ENCODE measurements around the gene ANKFN1.
A peak's percentile ranks its signal among the peaks of the same experiment; 100 is the strongest.

The ANKFN1 gene

GRCh38 chr17:56222255-56222654 is 69.0 kb downstream of the ANKFN1 start:
- no peak overlapping the region for H3K4me3 ChIP-seq (ENCODE audit: control insufficient read depth, low read depth, low read length)
- no peak for DNase-seq (ENCODE audit: low read depth)
- TF ChIP-seq CTCF (IDR thresholded peaks at IDR 0.05; ENCODE audit: control insufficient read depth, insufficient read depth, low read depth, low read length, missing control alignments) = no peak

- no peak for TF ChIP-seq CTCF (IDR thresholded peaks at IDR 0.05; ENCODE audit: control insufficient read depth, insufficient read depth, low read depth, low read length, missing control alignments)
- H3K4me3 ChIP-seq (ENCODE audit: control insufficient read depth, low read depth, low read length) = no peak overlapping the region
- peak; percentile 11 for DNase-seq (ENCODE audit: low read depth)
Measured at GRCh38 chr17:56230660-56231059, 77.4 kb downstream of the ANKFN1 start.

GRCh38 chr17:56231252-56231651 is 78.0 kb downstream of the ANKFN1 start:
- no peak overlapping the region for H3K4me3 ChIP-seq (ENCODE audit: control insufficient read depth, low read depth, low read length)
- no peak for DNase-seq (ENCODE audit: low read depth)
- TF ChIP-seq CTCF (IDR thresholded peaks at IDR 0.05; ENCODE audit: control insufficient read depth, insufficient read depth, low read depth, low read length, missing control alignments) = no peak

GRCh38 chr17:56231693-56232092 is 78.4 kb downstream of the ANKFN1 start:
- TF ChIP-seq CTCF (IDR thresholded peaks at IDR 0.05; ENCODE audit: control insufficient read depth, insufficient read depth, low read depth, low read length, missing control alignments) = no peak
- no peak overlapping the region for H3K4me3 ChIP-seq (ENCODE audit: control insufficient read depth, low read depth, low read length)
- DNase-seq (ENCODE audit: low read depth) = no peak

GRCh38 chr17:56244268-56244890 is 91.1 kb downstream of the ANKFN1 start:
- no peak for DNase-seq (ENCODE audit: low read depth)
- H3K4me3 ChIP-seq (ENCODE audit: control insufficient read depth, low read depth, low read length) = no peak overlapping the region
- TF ChIP-seq CTCF (IDR thresholded peaks at IDR 0.05; ENCODE audit: control insufficient read depth, insufficient read depth, low read depth, low read length, missing control alignments) = no peak

- H3K4me3 ChIP-seq (ENCODE audit: control insufficient read depth, low read depth, low read length) = no peak overlapping the region
- no peak for TF ChIP-seq CTCF (IDR thresholded peaks at IDR 0.05; ENCODE audit: control insufficient read depth, insufficient read depth, low read depth, low read length, missing control alignments)
- DNase-seq (ENCODE audit: low read depth) = no peak
Measured at GRCh38 chr17:56247816-56248215, 94.5 kb downstream of the ANKFN1 start.

GRCh38 chr17:56257075-56257474 is 103.8 kb downstream of the ANKFN1 start:
- no peak for TF ChIP-seq CTCF (IDR thresholded peaks at IDR 0.05; ENCODE audit: control insufficient read depth, insufficient read depth, low read depth, low read length, missing control alignments)
- no peak overlapping the region for H3K4me3 ChIP-seq (ENCODE audit: control insufficient read depth, low read depth, low read length)
- no peak for DNase-seq (ENCODE audit: low read depth)
